Measurements from ENCODE around the gene DCP2. TPM values are rescaled to one million over a fixed set of nuclear protein-coding genes. Genes with fewer than 3 reads are reported as not detected.

Gene DCP2
- total RNA-seq, 1 experiment from 2014 or later = 176 TPM

GRCh38 chr5:113038714-113039113, 62.1 kb downstream of the DCP2 start:
- Histone ChIP-seq H3T11ph (ENCODE audit: low read length) (no peak overlapping the region), H4K8ac (replicated peaks; ENCODE audit: insufficient read length, low read depth, low read length) (no peak overlapping the region), H3K79me2 (ENCODE audit: insufficient read depth, low read length) (no peaks in the 10 kb centered on the region), H3K27ac (ENCODE audit: insufficient read length, low read depth, low read length) (no peak overlapping the region), H3K4ac (ENCODE audit: low read depth, low read length) (no peak overlapping the region), H2BK5ac (ENCODE audit: insufficient read length, low read length) (no peak overlapping the region), H2BK12ac (ENCODE audit: insufficient read length, low read depth, low read length) (no peak overlapping the region), H3K23me2 (ENCODE audit: insufficient read length, low read depth, low read length, poor library complexity, severe bottlenecking) (no peaks in the 10 kb centered on the region), H3K56ac (ENCODE audit: insufficient read length, low read depth, low read length) (no peak overlapping the region), H2AFZ (ENCODE audit: low read length) (no peak overlapping the region), H3K4me2 (ENCODE audit: insufficient read depth, insufficient read length, low read length) (no peak overlapping the region), H4K91ac (ENCODE audit: insufficient read length, low read depth, low read length) (no peak overlapping the region), H2BK20ac (ENCODE audit: low read depth, low read length, poor library complexity, severe bottlenecking) (no peak overlapping the region), H3K9ac (ENCODE audit: extremely low read depth, insufficient read length, low read length) (no peak overlapping the region), H3K79me1 (ENCODE audit: insufficient read depth, low read depth, low read length, poor library complexity, severe bottlenecking) (no peaks in the 10 kb centered on the region), H3K14ac (ENCODE audit: insufficient read depth, low read length) (no peak overlapping the region), H2BK120ac (ENCODE audit: low read depth, low read length, poor library complexity, severe bottlenecking) (no peak overlapping the region), H4K20me1 (ENCODE audit: control insufficient read depth, insufficient read depth, insufficient read length) (no peaks in the 10 kb centered on the region), H3K9me3 (ENCODE audit: control insufficient read depth, low read depth, low read length) (no peaks in the 10 kb centered on the region), H3K23ac (ENCODE audit: insufficient read length, low read depth, low read length) (no peak overlapping the region), H3K27me3 (ENCODE audit: insufficient read depth, low read length) (no peaks in the 10 kb centered on the region), H3K18ac (ENCODE audit: insufficient read length, low read depth, low read length) (no peak overlapping the region), H3K4me1 (ENCODE audit: insufficient read depth, low read length) (peaks cover 4% of the 10 kb centered on the region; the same call in 1 of the 2 replicates), H2BK15ac (ENCODE audit: low read depth, low read length) (no peak overlapping the region), H2AK5ac (ENCODE audit: insufficient read length, low read length) (no peak overlapping the region), H4K5ac (ENCODE audit: insufficient read length, low read depth, low read length) (no peak overlapping the region)
- no CpG with 5 or more reads among the region's 9 CpGs for WGBS (ENCODE audit: extremely low coverage, insufficient read length, low lambda C conversion rate)
- Mint-ChIP-seq H3K36me3 (ENCODE audit: insufficient read depth in 1 of 3, low read depth in 3 of 3) (peaks cover 0 to 3% (median 0%) of the 10 kb centered on the region in 3 experiments; a peak in 1 of 7 replicates), H3K27ac (no peak overlapping the region), H3K4me1 (peaks cover 29 to 32% of the 10 kb centered on the region in 2 experiments), H3K27me3 (ENCODE audit: low read depth) (no peaks in the 10 kb centered on the region), H3K9me3 (no peaks in the 10 kb centered on the region), H3K4me3 (no peak overlapping the region)
- DNase-seq = no peak
- TF ChIP-seq CTCF (conservative IDR thresholded peaks at IDR 0.05) = no peak; the same call in 2 of the 3 replicates

All from H9 (cell line).